BE2C (cell line): ENCODE measurements around the gene TSPAN18.
A peak's percentile ranks its signal among the peaks of the same experiment; 100 is the strongest.

ENCODE experiments used
- DNase-seq: peaks from one replicate; pipeline ENCODE4 v3.0.0-alpha.2; 2020
- H3K27me3 ChIP-seq: fragments of 250-450 bp; sonication (Bioruptor Pico); 2 replicates; pipeline ENCODE4 v1.5.1; 2020; ENCODE audit warnings: mild to moderate bottlenecking
- H3K36me3 ChIP-seq: fragments of 250-450 bp; sonication (Bioruptor Pico); 2 replicates; pipeline ENCODE4 v1.5.1; 2020; ENCODE audit warnings: mild to moderate bottlenecking
- H3K4me1 ChIP-seq: fragments of 250-450 bp; sonication (Bioruptor Pico); 2 replicates; pipeline ENCODE4 v1.5.1; 2020
- H3K4me3 ChIP-seq: 2 replicates; pipeline ENCODE4 v1.5.1; 2011; ENCODE audit warnings: low read depth, low read length
- H3K9me3 ChIP-seq: fragments of 250-450 bp; sonication (Bioruptor Pico); 2 replicates; pipeline ENCODE4 v1.5.1; 2020
- TF ChIP-seq, protein P1 (sequence below): IDR thresholded peaks from 2 replicates; pipeline ENCODE4 v1.5.1; 2012; ENCODE audit warnings: mild to moderate bottlenecking, low read depth, low read length

TSPAN18 gene

DNA sequence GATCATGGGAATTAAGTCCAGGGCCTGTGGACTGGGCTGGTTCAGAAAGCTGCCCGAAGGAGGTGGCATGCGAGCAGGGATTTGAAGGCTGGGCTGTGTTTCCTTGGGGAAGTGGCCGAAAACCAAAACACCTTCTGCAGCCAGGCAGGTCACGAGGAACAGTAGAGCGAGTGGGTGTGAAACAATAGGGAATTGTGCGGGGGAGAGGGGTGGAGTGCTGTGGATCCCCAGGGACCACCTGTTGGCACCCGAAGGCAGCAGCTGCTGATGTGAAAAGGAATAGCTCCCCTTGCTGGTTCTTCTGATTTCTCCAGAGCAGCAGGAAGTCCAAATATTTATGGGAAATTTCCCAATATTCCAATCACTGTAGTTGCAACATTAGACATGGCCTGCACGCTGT lies 199.3 kb downstream of the TSPAN18 start:
- TF ChIP-seq, protein P1, sequence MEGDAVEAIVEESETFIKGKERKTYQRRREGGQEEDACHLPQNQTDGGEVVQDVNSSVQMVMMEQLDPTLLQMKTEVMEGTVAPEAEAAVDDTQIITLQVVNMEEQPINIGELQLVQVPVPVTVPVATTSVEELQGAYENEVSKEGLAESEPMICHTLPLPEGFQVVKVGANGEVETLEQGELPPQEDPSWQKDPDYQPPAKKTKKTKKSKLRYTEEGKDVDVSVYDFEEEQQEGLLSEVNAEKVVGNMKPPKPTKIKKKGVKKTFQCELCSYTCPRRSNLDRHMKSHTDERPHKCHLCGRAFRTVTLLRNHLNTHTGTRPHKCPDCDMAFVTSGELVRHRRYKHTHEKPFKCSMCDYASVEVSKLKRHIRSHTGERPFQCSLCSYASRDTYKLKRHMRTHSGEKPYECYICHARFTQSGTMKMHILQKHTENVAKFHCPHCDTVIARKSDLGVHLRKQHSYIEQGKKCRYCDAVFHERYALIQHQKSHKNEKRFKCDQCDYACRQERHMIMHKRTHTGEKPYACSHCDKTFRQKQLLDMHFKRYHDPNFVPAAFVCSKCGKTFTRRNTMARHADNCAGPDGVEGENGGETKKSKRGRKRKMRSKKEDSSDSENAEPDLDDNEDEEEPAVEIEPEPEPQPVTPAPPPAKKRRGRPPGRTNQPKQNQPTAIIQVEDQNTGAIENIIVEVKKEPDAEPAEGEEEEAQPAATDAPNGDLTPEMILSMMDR, result no peak
- no peaks in the 10 kb centered on the region for H3K36me3 ChIP-seq
- no peaks in the 10 kb centered on the region for H3K9me3 ChIP-seq
- H3K27me3 ChIP-seq, result no peaks in the 10 kb centered on the region
- DNase-seq, result no peak
- no peak overlapping the region for H3K4me3 ChIP-seq
- H3K4me1 ChIP-seq, result peaks cover 3% of the 10 kb centered on the region; the same call in 1 of the 2 replicates

DNA sequence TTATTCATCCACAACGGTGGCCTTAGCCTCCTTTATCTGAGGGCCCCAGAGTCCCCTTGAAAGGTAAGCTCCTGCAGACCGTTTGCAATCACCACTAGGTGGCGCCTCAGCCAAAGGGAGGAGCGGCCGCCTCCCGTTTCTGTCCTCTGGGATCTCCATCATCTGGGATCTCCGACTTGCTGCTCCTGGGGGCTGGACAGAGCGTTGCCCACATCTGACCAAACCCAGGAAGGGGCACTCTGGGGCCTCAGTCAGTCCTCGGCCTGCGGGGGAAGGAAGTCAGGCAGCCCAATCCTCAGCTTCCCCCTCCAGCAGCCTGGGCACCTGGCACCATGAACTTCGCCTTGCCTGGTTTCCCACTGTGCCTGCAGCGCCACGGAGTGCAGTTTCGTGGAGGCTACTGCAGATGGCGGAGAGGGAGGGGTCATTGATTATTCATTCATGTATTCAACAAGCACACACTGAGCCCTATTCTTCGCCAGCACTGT lies 200.5 kb downstream of the TSPAN18 start:
- H3K9me3 ChIP-seq, result no peaks in the 10 kb centered on the region
- no peak overlapping the region for H3K4me3 ChIP-seq
- no peaks in the 10 kb centered on the region for H3K36me3 ChIP-seq
- no peaks in the 10 kb centered on the region for H3K27me3 ChIP-seq
- peaks cover 3% of the 10 kb centered on the region; the same call in 1 of the 2 replicates for H3K4me1 ChIP-seq
- peak; percentile 73 for DNase-seq
- TF ChIP-seq, protein P1, result peak; percentile 73

DNA sequence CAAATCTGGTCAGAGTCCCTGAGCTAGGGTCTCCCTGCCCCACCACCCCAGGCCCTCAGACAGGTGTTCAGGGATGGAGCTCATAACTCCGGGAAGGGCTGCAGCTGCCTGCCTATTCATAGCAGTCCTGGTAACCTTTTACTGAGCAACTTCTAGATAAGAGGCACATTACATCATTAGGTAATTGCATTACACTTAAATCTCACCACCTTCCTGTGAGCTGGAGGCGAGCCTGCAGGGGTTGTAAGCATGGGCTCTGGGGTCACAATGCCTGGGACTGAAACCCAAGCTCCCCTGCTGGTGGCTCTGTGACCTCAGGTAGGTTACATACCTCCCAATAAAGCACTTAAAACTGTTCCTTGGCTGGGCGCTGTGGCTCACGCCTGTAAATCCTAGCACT lies 201.4 kb downstream of the TSPAN18 start:
- DNase-seq, result no peak
- Histone ChIP-seq H3K9me3 (no peaks in the 10 kb centered on the region), H3K27me3 (no peaks in the 10 kb centered on the region), H3K4me3 (no peak overlapping the region), H3K4me1 (peaks cover 3% of the 10 kb centered on the region; the same call in 1 of the 2 replicates), H3K36me3 (no peaks in the 10 kb centered on the region)
- TF ChIP-seq, protein P1, result no peak

DNA sequence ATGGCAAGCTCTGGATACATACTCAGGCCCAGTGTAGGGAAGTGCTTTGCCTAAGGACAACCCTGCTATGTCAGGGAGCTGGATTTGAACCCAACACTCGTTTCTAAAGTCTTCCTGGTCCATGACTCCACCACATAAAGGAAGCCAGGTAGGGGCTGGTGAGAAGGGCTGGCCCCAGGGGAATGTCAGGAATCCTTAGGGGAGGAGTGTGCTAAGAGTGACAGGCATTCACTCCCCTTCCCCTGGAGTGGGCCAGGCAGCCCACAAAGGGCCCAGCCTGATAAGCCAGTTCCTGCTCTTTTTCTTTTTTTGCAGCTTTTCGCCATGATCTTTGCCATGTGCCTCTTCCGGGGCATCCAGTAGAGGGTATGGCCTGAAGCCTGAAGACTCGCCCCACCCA lies 202.1 kb downstream of the TSPAN18 start:
- Histone ChIP-seq H3K36me3 (no peaks in the 10 kb centered on the region), H3K9me3 (no peaks in the 10 kb centered on the region), H3K27me3 (no peaks in the 10 kb centered on the region), H3K4me3 (no peak overlapping the region), H3K4me1 (peaks cover 3% of the 10 kb centered on the region; the same call in 1 of the 2 replicates)
- TF ChIP-seq, protein P1, result no peak
- no peak for DNase-seq

DNA sequence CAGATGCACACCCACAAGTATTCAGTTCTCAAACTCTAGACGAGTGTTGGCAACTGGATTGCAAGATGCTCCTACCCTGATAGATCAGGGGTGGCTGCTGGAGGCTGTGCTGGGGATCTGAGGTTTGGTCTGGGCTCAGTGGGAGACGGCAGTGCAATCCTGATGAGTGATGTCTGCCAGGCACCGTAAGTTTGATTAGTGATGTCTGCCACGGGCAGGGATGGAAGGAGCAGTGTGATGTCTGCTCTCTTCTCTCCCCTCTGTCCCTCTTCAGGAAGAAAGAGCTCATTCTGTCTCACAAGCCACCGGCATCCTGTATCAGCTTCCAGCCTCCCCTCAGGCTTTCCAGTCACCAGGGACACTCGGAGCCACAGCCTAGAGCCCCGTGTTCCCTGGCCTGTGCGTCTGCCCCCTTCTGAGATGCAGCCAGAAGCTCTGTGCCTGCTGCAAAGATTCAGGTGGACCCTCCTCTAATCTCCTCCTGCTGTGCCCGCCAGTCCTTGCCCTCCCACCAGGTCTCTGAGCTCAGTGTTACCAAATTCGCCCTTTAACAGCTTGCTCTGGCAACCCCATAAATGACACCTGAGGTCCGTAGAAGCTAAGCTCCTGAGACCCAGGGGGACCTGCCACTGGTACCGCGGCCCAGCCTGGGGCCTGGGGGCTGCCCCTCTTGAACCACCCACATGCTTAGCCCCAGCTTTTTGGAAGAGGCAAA lies 204.0 kb downstream of the TSPAN18 start:
- no peak overlapping the region for H3K4me3 ChIP-seq
- TF ChIP-seq, protein P1, result no peak
- H3K4me1 ChIP-seq, result peaks cover 3% of the 10 kb centered on the region; the same call in 1 of the 2 replicates
- H3K9me3 ChIP-seq, result no peaks in the 10 kb centered on the region
- H3K27me3 ChIP-seq, result no peaks in the 10 kb centered on the region
- no peak for DNase-seq
- no peaks in the 10 kb centered on the region for H3K36me3 ChIP-seq

DNA sequence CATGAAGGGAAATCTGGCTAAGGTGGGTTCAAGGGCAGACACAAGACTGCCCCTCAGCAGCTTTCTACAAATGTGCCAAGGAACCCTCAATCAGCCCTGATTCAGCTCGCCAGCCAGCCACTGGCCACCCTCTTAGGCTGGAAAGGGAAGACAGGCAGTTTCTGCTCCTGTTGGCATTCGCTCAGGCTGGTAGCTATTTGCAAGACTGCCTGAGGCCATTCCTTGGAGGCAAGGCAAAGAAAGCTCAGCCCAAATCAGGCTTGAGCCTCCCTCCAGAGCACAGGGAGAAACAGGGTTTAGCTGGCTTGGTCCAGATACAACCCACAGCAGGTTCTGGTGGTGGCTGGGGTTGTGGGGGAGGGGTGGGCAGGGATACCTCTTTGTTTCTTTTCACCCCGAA lies 204.7 kb downstream of the TSPAN18 start:
- DNase-seq, result no peak
- TF ChIP-seq, protein P1, result no peak
- no peak overlapping the region for H3K4me3 ChIP-seq
- no peaks in the 10 kb centered on the region for H3K9me3 ChIP-seq
- H3K4me1 ChIP-seq, result peaks cover 3% of the 10 kb centered on the region; the same call in 1 of the 2 replicates
- no peaks in the 10 kb centered on the region for H3K27me3 ChIP-seq
- H3K36me3 ChIP-seq, result no peaks in the 10 kb centered on the region
